A549 (cell line): ENCODE measurements around the gene MAP4K2. TPM values are rescaled to one million over a fixed set of nuclear protein-coding genes. Genes with fewer than 3 reads are reported as not detected.

Source experiments
- ATAC-seq, 2 experiments: fragments of 200-7000 bp in 1 of 2; fragments of >200 bp in 1 of 2; cut with Nextera tagmentation in 1 of 2; cut with Tn5 transposase in 1 of 2; 3 replicates each; pipeline versions ENCODE4 v1.8.0 to v1.9.1; 2018 to 2020; ENCODE audit warnings: mild to moderate bottlenecking in 1 of 2, moderate library complexity in 1 of 2
- CTCF ChIA-PET: fragments of 300-600 bp; sonication (Branson Sonifier 250); formaldehyde crosslinking; extraction: SDS; loops from one replicate; lab custom pipeline; 2021; ENCODE audit warnings: antibody characterized with exemption, inconsistent platforms; lab: Yijun Ruan, JAX
- POLR2A ChIA-PET: fragments of 350-600 bp; formaldehyde crosslinking; extraction: SDS; loops from one replicate; lab custom pipeline; 2021; ENCODE audit warnings: antibody characterized with exemption, inconsistent platforms; lab: Yijun Ruan, JAX
- DNase-seq, 2 experiments: peaks; one replicate each; pipeline versions ENCODE4 v3.0.0 to v3.0.0-alpha.2; 2011 to 2016; ENCODE audit warnings: low read depth in 1 of 2, low spot score in 1 of 2
- FAIRE-seq: peaks from 2 replicates; lab custom pipeline; 2011; peaks lifted over from hg19 to GRCh38; lab: Jason Lieb, UNC
- H3K27ac ChIP-seq, 2 experiments: fragments of >200 bp; sonication (Bioruptor Twin); formaldehyde crosslinking; 3 replicates each; pipeline ENCODE4 v1.5.1; 2016 to 2017
- H3K4me1 ChIP-seq: fragments of >200 bp; sonication (Bioruptor Twin); formaldehyde crosslinking; 3 replicates; pipeline ENCODE4 v1.6.1; 2016
- H3K4me2 ChIP-seq: fragments of >200 bp; sonication (Bioruptor Twin); formaldehyde crosslinking; 3 replicates; pipeline ENCODE4 v1.6.1; 2016
- H3K4me3 ChIP-seq: fragments of >200 bp; sonication (Bioruptor Twin); formaldehyde crosslinking; 3 replicates; pipeline ENCODE4 v1.5.1; 2016
- H3K9me3 ChIP-seq: fragments of >200 bp; sonication (Bioruptor Twin); formaldehyde crosslinking; 3 replicates; pipeline ENCODE4 v1.6.1; 2016
- CBX2 ChIP-seq: fragments of 200-600 bp; sonication (generic); IDR thresholded peaks from 2 replicates; pipeline ENCODE4 v1.6.1; 2016; ENCODE audit warnings: low read depth, mild to moderate bottlenecking, borderline replicate concordance
- CBX8 ChIP-seq: fragments of 200-600 bp; sonication (generic); IDR thresholded peaks from 2 replicates; pipeline ENCODE4 v1.6.1; 2016
- CHD4 ChIP-seq: fragments of 200-600 bp; sonication (generic); IDR thresholded peaks from 2 replicates; pipeline ENCODE4 v1.6.1; 2016; ENCODE audit warnings: antibody characterized with exemption, mild to moderate bottlenecking, borderline replicate concordance
- EHF ChIP-seq: fragments of 250-450 bp; sonication (Bioruptor Pico); IDR thresholded peaks from 2 replicates; pipeline ENCODE4 v1.5.0; 2020; ENCODE audit warnings: mild to moderate bottlenecking
- FOSB ChIP-seq: fragments of 250-450 bp; sonication (Bioruptor Pico); IDR thresholded peaks from 2 replicates; pipeline ENCODE4 v1.5.0; 2020; ENCODE audit warnings: mild to moderate bottlenecking, moderate library complexity
- FOSL2 ChIP-seq, 2 experiments: fragments of 450-650 bp in 1 of 2; fragments of >200 bp in 1 of 2; sonication (Bioruptor Twin) in 1 of 2; formaldehyde crosslinking; IDR thresholded peaks; 2 replicates each; pipeline versions ENCODE4 v1.5.0 to v1.6.1; 2016 to 2020; ENCODE audit warnings: mild to moderate bottlenecking in 1 of 2, moderate library complexity in 1 of 2
- FOXS1 ChIP-seq: fragments of 250-450 bp; sonication (Bioruptor Pico); IDR thresholded peaks from 2 replicates; pipeline ENCODE4 v1.5.0; 2020; ENCODE audit warnings: mild to moderate bottlenecking, moderate library complexity
- GATA3 ChIP-seq: IDR thresholded peaks from 2 replicates; pipeline ENCODE4 v1.6.1; 2012; ENCODE audit warnings: borderline replicate concordance
- HES2 ChIP-seq: fragments of >200 bp; sonication (Bioruptor Twin); formaldehyde crosslinking; IDR thresholded peaks from 2 replicates; pipeline ENCODE4 v1.6.1; 2016
- KDM1A ChIP-seq: fragments of 200-600 bp; sonication (generic); IDR thresholded peaks from 2 replicates; pipeline ENCODE4 v1.6.1; 2016; ENCODE audit warnings: low read depth, mild to moderate bottlenecking
- MAZ ChIP-seq: fragments of 150-350 bp; IDR thresholded peaks from 2 replicates; pipeline ENCODE4 v1.6.1; 2014; ENCODE audit warnings: antibody characterized with exemption, low read depth, low read length, borderline replicate concordance
- NPAS2 ChIP-seq: fragments of 250-450 bp; sonication (Bioruptor Pico); IDR thresholded peaks from 2 replicates; pipeline ENCODE4 v1.8.0; 2022; ENCODE audit warnings: mild to moderate bottlenecking, moderate library complexity, borderline replicate concordance
- NR3C1 ChIP-seq: fragments of >200 bp; sonication (Bioruptor Twin); formaldehyde crosslinking; IDR thresholded peaks from 3 replicates; pipeline ENCODE4 v1.6.1; 2017
- PHF8 ChIP-seq: fragments of 200-600 bp; sonication (generic); IDR thresholded peaks from 2 replicates; pipeline ENCODE4 v1.6.1; 2016; ENCODE audit warnings: low read depth, mild to moderate bottlenecking, antibody characterized with exemption, moderate library complexity, borderline replicate concordance
- POLR2A ChIP-seq: IDR thresholded peaks from 2 replicates; pipeline ENCODE4 v1.6.1; 2012; ENCODE audit warnings: mild to moderate bottlenecking, low read length
- RAD21 ChIP-seq, 2 experiments: fragments of >200 bp in 1 of 2; sonication (Bioruptor Twin) in 1 of 2; formaldehyde crosslinking in 1 of 2; IDR thresholded peaks in 1 of 2; conservative IDR thresholded peaks in 1 of 2; 2 replicates in 1 of 2; 3 replicates in 1 of 2; pipeline ENCODE4 v1.6.1; 2012 to 2018; ENCODE audit warnings: inconsistent platforms in 1 of 2
- SMC3 ChIP-seq: fragments of >200 bp; sonication (Bioruptor Twin); formaldehyde crosslinking; IDR thresholded peaks from 3 replicates; pipeline ENCODE4 v1.6.1; 2018; ENCODE audit warnings: inconsistent platforms
- TFCP2L1 ChIP-seq: fragments of 250-450 bp; sonication (Bioruptor Pico); IDR thresholded peaks from 2 replicates; pipeline ENCODE4 v1.5.0; 2021; ENCODE audit warnings: mild to moderate bottlenecking
- USF2 ChIP-seq: fragments of 450-650 bp; IDR thresholded peaks from 2 replicates; pipeline ENCODE4 v1.6.1; 2014; ENCODE audit warnings: antibody characterized with exemption
- ZC3H11A ChIP-seq: fragments of 450-650 bp; IDR thresholded peaks from 2 replicates; pipeline ENCODE4 v1.6.1; 2014; ENCODE audit warnings: antibody characterized with exemption, mild to moderate bottlenecking
- ZFP36 ChIP-seq: fragments of 450-650 bp; IDR thresholded peaks from 2 replicates; pipeline ENCODE4 v1.6.1; 2014; ENCODE audit warnings: borderline replicate concordance; ENCODE audit not compliant: partially characterized antibody
- ZNF302 ChIP-seq: fragments of 250-450 bp; sonication (Bioruptor Pico); IDR thresholded peaks from 2 replicates; pipeline ENCODE4 v1.9.0; 2021; ENCODE audit warnings: inconsistent platforms, mild to moderate bottlenecking, moderate library complexity
- whole genome bisulfite sequencing: methylation state at CpG from one replicate; pipeline ENCODE4 v1.1.6; 2017; ENCODE audit errors: missing lambda C conversion rate; 5-methylcytosine and 5-hydroxymethylcytosine counted together
- polyA plus RNA-seq, 4 experiments: library from polyadenylated mRNA; depleted of rRNA in 3 of 4; stranded (reverse); fragments of >200 nt; fragmentation: RNase III in 1 of 4; extraction: RNeasy Plus Mini Kit Qiagen cat#74134 plus additional on column Dnase treatment in 1 of 4; gene quantifications; 2 replicates in 3 of 4; 3 replicates in 1 of 4; pipeline ENCODE4 v1.2.3, GENCODE V29; 2011 to 2017
- TF ChIP-seq, protein P1 (sequence below): IDR thresholded peaks from 2 replicates; pipeline ENCODE4 v1.6.1; 2012; ENCODE audit warnings: low read depth, borderline replicate concordance
- TF ChIP-seq, protein P2 (sequence below): fragments of 250-450 bp; sonication (Bioruptor Pico); IDR thresholded peaks from 2 replicates; pipeline ENCODE4 v1.5.0; 2020; ENCODE audit warnings: low read depth, mild to moderate bottlenecking, moderate library complexity
- TF ChIP-seq, protein P3 (sequence below): fragments of 150-350 bp; IDR thresholded peaks from 2 replicates; pipeline ENCODE4 v1.6.1; 2014; ENCODE audit warnings: low read depth, mild to moderate bottlenecking, low read length

Gene MAP4K2
- polyA plus RNA-seq, 2 of the 4 experiments (the other 2 are of a cell fraction): 9.4 to 9.9 TPM

DNA sequence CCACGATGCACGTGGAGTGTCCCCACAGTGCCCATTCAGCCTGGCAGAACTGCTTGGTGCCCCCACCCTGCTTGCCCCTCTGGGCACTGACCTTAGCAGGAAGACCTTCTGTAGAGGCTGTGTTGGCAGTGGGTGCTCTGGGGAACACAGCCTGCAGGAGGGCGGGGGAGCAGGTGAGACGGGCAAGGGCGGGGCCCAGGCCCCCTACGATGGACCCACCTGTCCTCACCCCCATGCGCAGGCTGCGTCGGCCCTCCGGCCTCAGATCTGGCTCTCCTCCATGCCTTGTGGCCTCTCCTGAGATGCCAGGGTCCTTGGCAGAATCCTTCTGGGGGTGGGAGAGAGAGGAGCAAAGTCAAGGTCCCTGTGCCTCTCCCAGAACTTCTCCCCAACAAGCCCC is 30.5 kb upstream of the MAP4K2 start:
- H3K4me3 ChIP-seq: no peak overlapping the region
- FAIRE-seq: no peak
- ChIA-PET CTCF (interaction anchor here (0.8 to 39.4 kb wide), 6 partner anchors 11 to 181 kb away, joined by 3 to 1607 read pairs (median 38); partner anchors contain the start of genes ARL2, CDC42BPG and EHD1), POLR2A (no interaction called here)
- peaks cover 17% of the 10 kb centered on the region for H3K4me1 ChIP-seq
- DNase-seq: no peak
- 91% methylated on average over 6 of the region's 10 CpGs for WGBS
- no peak overlapping the region for H3K27ac ChIP-seq
- no peak for TF ChIP-seq ZNF302 (CRISPR knock-in tag)
- TF ChIP-seq CHD4: no peak
- TF ChIP-seq ZFP36: no peak
- TF ChIP-seq CBX8: no peak
- no peak for TF ChIP-seq PHF8
- TF ChIP-seq, protein P1, sequence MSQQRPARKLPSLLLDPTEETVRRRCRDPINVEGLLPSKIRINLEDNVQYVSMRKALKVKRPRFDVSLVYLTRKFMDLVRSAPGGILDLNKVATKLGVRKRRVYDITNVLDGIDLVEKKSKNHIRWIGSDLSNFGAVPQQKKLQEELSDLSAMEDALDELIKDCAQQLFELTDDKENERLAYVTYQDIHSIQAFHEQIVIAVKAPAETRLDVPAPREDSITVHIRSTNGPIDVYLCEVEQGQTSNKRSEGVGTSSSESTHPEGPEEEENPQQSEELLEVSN: no peak
- no peak for TF ChIP-seq NR3C1
- TF ChIP-seq CBX2: no peak
- TF ChIP-seq, protein P2, sequence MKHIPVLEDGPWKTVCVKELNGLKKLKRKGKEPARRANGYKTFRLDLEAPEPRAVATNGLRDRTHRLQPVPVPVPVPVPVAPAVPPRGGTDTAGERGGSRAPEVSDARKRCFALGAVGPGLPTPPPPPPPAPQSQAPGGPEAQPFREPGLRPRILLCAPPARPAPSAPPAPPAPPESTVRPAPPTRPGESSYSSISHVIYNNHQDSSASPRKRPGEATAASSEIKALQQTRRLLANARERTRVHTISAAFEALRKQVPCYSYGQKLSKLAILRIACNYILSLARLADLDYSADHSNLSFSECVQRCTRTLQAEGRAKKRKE (CRISPR knock-in tag): no peak
- TF ChIP-seq FOXS1: no peak
- no peak for TF ChIP-seq NPAS2 (CRISPR knock-in tag)
- TF ChIP-seq SMC3: no peak
- TF ChIP-seq KDM1A: no peak
- no peak for TF ChIP-seq EHF (CRISPR knock-in tag)
- no peak for TF ChIP-seq RAD21 (conservative IDR thresholded peaks at IDR 0.05 in 1 of 2, IDR thresholded peaks at IDR 0.05 in 1 of 2)
- no peak for ATAC-seq
- H3K4me2 ChIP-seq: no peak overlapping the region
- no peaks in the 10 kb centered on the region for H3K9me3 ChIP-seq

DNA sequence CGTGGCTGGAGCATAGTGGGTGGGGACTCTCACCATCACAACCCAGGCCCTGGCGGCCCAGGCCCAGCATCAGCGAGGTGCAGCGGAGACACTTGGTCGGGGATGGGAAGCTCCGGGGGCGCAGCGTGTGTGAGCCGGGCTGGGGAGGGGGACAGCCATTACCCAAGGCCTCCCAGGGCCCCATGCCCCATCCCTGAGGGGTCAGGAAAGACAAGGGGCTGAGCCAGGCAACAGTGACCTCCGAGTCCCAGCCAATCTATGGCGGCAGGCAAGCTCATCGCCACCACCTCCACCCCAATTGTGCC is 30.1 kb upstream of the MAP4K2 start:
- ChIA-PET CTCF (interaction anchor here (0.6 to 39.4 kb wide), 5 partner anchors 13 to 181 kb away, joined by 3 to 1607 read pairs (median 3); partner anchors contain the start of genes ARL2, CDC42BPG and EHD1), POLR2A (no interaction called here)
- Histone ChIP-seq H3K4me2 (no peak overlapping the region), H3K27ac (no peak overlapping the region), H3K4me3 (no peak overlapping the region), H3K9me3 (no peaks in the 10 kb centered on the region), H3K4me1 (peaks cover 17% of the 10 kb centered on the region)
- no peak for ATAC-seq
- no peak for FAIRE-seq
- WGBS: 91% methylated on average over 11 of the region's 12 CpGs
- no peak for TF ChIP-seq FOSL2 (IDR thresholded peaks at IDR 0.05)
- no peak for TF ChIP-seq FOSL2 (CRISPR knock-in tag; IDR thresholded peaks at IDR 0.05)
- no peak for TF ChIP-seq USF2
- TF ChIP-seq HES2: no peak
- TF ChIP-seq RAD21 (conservative IDR thresholded peaks at IDR 0.05 in 1 of 2, IDR thresholded peaks at IDR 0.05 in 1 of 2): no peak
- TF ChIP-seq FOSB (CRISPR knock-in tag): no peak
- no peak for TF ChIP-seq TFCP2L1 (CRISPR knock-in tag)
- TF ChIP-seq, protein P1: no peak
- no peak for TF ChIP-seq FOXS1
- TF ChIP-seq, protein P3, sequence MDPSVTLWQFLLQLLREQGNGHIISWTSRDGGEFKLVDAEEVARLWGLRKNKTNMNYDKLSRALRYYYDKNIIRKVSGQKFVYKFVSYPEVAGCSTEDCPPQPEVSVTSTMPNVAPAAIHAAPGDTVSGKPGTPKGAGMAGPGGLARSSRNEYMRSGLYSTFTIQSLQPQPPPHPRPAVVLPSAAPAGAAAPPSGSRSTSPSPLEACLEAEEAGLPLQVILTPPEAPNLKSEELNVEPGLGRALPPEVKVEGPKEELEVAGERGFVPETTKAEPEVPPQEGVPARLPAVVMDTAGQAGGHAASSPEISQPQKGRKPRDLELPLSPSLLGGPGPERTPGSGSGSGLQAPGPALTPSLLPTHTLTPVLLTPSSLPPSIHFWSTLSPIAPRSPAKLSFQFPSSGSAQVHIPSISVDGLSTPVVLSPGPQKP: no peak
- no peak for TF ChIP-seq POLR2A
- TF ChIP-seq ZC3H11A: no peak
- TF ChIP-seq MAZ: no peak
- TF ChIP-seq GATA3: no peak
- no peak for DNase-seq
